AG09309 (cell line): ENCODE results near the gene SNX32.

ENCODE experiments used
- DNase-seq: peaks from one replicate; pipeline ENCODE4 v3.0.0-alpha.2; 2010; ENCODE audit warnings: low read depth
- H3K4me3 ChIP-seq: 2 replicates; pipeline ENCODE4 v1.5.1; 2011; ENCODE audit warnings: mild to moderate bottlenecking, low read depth, low read length, moderate library complexity; ENCODE audit not compliant: control insufficient read depth
- TF ChIP-seq, protein P1 (sequence below): IDR thresholded peaks from 2 replicates; pipeline ENCODE4 v1.5.1; 2011; ENCODE audit warnings: mild to moderate bottlenecking, low read depth, low read length, inconsistent platforms; ENCODE audit not compliant: insufficient read depth, control insufficient read depth; ENCODE audit errors: missing control alignments

SNX32 gene

GRCh38 chr11:65885231-65885630 lies 51.5 kb downstream of the SNX32 start:
- TF ChIP-seq, protein P1, sequence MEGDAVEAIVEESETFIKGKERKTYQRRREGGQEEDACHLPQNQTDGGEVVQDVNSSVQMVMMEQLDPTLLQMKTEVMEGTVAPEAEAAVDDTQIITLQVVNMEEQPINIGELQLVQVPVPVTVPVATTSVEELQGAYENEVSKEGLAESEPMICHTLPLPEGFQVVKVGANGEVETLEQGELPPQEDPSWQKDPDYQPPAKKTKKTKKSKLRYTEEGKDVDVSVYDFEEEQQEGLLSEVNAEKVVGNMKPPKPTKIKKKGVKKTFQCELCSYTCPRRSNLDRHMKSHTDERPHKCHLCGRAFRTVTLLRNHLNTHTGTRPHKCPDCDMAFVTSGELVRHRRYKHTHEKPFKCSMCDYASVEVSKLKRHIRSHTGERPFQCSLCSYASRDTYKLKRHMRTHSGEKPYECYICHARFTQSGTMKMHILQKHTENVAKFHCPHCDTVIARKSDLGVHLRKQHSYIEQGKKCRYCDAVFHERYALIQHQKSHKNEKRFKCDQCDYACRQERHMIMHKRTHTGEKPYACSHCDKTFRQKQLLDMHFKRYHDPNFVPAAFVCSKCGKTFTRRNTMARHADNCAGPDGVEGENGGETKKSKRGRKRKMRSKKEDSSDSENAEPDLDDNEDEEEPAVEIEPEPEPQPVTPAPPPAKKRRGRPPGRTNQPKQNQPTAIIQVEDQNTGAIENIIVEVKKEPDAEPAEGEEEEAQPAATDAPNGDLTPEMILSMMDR = no peak
- DNase-seq = no peak
- H3K4me3 ChIP-seq = no peak overlapping the region

DNA sequence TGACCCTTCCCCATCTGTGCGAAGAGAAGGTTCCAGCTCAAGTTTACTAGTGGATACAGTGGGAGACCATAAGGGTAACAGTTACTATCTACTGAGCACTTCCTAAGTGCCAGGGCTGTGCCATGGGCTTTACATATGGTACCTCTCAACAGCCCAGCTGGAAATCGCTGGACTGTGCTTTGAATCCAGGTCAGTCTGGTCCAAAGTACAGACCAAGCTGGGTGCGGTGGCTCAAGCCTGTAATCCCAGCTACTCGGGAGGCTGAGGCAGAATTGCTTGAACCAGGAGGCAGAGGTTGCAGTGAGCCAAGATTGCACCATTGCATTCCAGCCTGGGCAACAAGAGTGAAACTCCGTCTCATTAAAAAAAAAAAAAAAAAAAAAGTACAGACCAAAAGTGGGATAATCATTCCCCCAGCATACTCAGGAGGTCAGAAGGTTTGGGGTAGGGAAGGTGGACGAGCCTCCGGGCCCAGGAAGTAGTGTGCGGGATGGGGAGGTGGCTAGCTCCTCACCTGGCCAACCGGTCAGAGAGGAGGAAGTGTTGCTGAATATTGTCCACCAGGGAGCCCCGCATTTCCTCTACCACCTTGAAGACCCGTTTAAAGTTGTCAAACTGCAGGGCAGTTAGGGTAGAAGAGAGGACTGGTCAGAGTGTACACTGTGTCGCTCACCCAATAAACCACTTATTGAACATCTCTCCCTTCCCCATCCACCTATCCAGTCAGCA lies 52.2 kb downstream of the SNX32 start:
- DNase-seq = no peak
- no peak overlapping the region for H3K4me3 ChIP-seq
- TF ChIP-seq, protein P1 = no peak

DNA sequence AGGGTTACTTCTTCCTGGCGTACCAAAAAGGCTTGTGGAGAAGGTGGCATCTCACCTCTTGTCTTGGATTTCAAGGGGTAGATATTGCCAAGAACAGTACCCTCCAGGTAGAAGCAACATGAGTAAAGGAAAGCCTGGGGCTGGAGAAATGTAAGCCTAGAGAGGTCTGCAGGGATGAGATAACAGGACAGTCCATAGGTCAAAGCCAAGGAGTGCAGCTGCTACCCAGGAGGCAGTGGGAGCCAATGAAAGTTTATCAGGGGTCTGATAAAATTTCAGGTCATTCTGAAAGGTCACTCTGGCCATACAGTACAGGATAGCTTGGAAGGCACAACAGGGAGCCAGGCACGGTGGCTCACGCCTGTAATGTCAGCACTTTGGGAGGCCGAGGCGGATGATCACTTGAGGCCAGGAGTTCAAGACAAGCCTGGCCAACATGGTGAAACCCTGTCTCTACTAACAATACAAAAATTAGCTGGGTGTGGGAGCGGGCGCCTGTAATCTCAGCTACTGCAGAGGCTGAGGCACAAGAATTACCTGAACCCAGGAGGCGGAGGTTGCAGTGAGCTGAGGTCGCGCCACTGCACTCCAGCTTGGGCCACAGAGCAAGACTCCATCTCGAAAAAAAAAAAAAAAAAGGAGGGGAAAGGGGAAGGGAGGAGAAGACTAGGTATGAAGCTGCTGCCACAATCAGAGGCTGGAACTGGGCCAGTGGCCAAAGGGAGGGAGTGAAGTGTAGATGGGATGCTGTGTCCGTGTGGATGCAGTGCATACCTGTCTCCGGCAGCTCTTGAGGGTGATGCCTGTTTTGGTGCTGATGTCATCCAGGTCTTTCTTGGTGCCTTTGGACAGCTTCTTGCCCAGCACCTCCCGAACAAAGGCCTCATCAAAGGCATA lies 53.3 kb downstream of the SNX32 start:
- TF ChIP-seq, protein P1 = no peak
- H3K4me3 ChIP-seq = peak overlapping the region; percentile 92
- DNase-seq = no peak

DNA sequence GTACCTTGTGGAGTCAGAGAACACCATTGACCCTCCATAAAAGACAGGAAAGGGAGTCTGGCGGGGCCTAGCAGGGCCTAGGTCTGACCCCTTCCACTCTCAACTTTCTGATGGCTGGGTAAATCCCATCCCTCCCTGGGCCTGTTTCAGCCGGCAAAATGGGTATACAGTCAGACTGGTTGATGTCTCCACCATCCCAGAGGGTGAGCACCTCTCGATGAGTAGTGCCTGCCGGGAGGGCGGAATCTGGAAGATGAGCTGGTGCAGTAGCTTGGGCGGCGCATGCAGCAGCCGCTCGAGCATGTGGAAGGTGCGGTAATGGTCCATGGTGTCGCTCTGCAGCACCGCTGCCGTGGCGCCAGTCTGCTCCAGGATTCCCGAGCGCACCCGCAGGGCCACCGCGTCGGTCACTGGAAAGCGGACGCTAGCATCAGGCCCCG lies 54.0 kb downstream of the SNX32 start:
- DNase-seq = no peak
- TF ChIP-seq, protein P1 = no peak
- H3K4me3 ChIP-seq = peak overlapping the region; percentile 92

DNA sequence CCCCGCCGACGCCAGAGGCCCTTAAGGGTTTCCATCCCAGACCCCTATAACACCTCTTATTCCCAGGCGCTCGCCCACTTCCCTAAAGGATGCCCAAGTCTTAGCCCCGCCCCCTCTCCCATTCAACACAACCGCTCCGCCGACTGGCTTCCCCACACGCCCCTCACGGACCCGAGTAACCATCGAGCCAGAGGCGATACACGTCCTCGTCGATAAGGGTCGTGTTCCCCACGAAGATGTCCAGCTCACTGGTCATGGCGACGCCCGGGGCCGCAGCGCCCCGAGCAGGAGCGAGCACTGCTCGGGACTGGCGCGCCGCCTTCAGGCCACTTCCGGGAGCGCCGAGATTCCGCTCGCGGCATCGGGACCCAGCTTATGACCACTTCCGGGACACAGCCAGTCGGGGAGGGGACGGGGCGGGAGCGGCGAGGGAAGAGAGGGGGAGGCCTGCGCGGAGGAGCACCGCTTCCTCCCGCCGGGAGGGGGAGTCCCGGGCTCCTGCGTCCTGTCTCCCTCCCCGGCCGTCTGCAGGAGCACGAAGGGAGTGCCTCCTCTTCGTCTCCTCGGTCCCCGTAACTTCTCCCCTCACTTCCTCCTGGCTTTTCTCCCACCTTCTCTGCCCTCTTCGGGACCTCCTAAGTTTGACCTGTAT lies 54.5 kb downstream of the SNX32 start, which contains the start of gene FIBP:
FIBP (minus strand) TSS at position 309 of the 652 bp plus-strand sequence; CDS start at position 256, 53 bp downstream.
- TF ChIP-seq, protein P1 = peak; percentile 72

DNA sequence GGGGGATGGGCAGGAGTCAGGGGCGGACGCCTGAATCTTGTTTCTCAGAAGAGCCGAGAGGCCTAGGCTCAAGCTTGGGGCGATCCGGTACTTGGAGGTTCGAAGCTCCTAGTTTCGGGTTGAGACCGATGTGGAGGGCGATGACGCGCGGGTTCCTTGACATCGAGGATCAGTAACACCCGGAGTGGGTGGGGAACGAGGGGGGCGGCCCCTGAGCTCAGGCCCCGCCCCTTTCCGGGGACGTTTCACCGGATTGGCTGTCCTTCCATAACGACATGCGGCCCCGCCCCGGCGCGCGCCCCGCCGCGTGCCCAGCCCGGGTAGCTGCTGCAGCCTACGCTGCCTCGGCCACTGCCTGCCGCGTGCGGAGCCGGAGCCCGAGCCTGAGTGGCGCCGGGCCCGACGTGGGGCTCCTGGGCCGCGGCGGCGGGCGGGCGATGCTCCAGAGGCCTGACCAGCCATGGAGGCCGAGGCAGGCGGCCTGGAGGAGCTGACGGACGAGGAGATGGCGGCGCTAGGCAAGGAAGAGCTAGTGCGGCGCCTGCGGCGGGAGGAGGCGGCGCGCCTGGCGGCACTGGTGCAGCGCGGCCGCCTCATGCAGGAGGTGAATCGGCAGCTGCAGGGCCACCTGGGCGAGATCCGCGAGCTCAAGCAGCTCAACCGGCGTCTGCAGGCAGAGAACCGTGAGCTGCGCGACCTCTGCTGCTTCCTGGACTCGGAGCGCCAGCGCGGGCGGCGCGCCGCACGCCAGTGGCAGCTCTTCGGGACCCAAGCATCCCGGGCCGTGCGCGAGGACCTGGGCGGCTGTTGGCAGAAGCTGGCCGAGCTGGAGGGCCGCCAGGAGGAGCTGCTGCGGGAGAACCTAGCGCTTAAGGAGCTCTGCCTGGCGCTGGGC lies 56.8 kb downstream of the SNX32 start, which contains the start of gene CCDC85B:
CCDC85B (plus strand) TSS at position 350 of the 895 bp plus-strand sequence; CDS start at position 461, 111 bp downstream.
- peak within 1 kb of the TSS; percentile 50 for H3K4me3 ChIP-seq
- TF ChIP-seq, protein P1 = no peak
- DNase-seq = peak; percentile 88

More for the DNA sequence above, 54.5 kb downstream of the SNX32 start, which contains the start of gene FIBP:
- peak; percentile 87 for DNase-seq
- peak within 1 kb of the TSS; percentile 92 for H3K4me3 ChIP-seq
